CD14-positive monocyte (primary cell): ENCODE data around the gene SSB. TPM values are rescaled to one million over a fixed set of nuclear protein-coding genes. Genes with fewer than 3 reads are reported as not detected.

Source experiments
- DNase-seq, 3 donors: peaks; one replicate each; pipeline ENCODE4 v3.0.0-alpha.2; 2011 to 2022
- H2AFZ ChIP-seq: 2 replicates; pipeline ENCODE4 v1.6.0; 2012; ENCODE audit warnings: mild to moderate bottlenecking, low read depth, low read length, inconsistent platforms; ENCODE audit not compliant: insufficient read depth, poor library complexity, severe bottlenecking
- H3K27ac ChIP-seq, 2 donors: 1 replicate in 1 of 2; 2 replicates in 1 of 2; pipeline ENCODE4 v1.5.1; 2012 to 2013; ENCODE audit warnings: low read length in 2 of 2, control low read depth in 1 of 2, inconsistent platforms in 1 of 2, low read depth in 1 of 2, mild to moderate bottlenecking in 1 of 2
- H3K27me3 ChIP-seq, 2 donors: one replicate each; pipeline versions ENCODE4 v1.6.0 to v1.6.1; 2011 to 2013; ENCODE audit warnings: low read length in 2 of 2; ENCODE audit not compliant: control insufficient read depth in 2 of 2, insufficient read depth in 2 of 2
- H3K36me3 ChIP-seq, 2 donors: replicated peaks in 1 of 2; 1 replicate in 1 of 2; 2 replicates in 1 of 2; pipeline versions ENCODE4 v1.5.1 to v1.6.1; 2012 to 2013; ENCODE audit warnings: low read length in 2 of 2, control low read depth in 1 of 2, inconsistent platforms in 1 of 2, mild to moderate bottlenecking in 1 of 2; ENCODE audit not compliant: insufficient read depth in 2 of 2, control insufficient read depth in 1 of 2
- H3K4me1 ChIP-seq, 2 donors: 1 replicate in 1 of 2; 2 replicates in 1 of 2; pipeline versions ENCODE4 v1.5.1 to v1.6.1; 2012 to 2013; ENCODE audit warnings: low read length in 2 of 2, control low read depth in 1 of 2, inconsistent platforms in 1 of 2, mild to moderate bottlenecking in 1 of 2, moderate library complexity in 1 of 2; ENCODE audit not compliant: insufficient read depth in 2 of 2, control insufficient read depth in 1 of 2
- H3K4me2 ChIP-seq: replicated peaks from 2 replicates; pipeline ENCODE3; 2012; ENCODE audit warnings: low read length, moderate library complexity, mild to moderate bottlenecking; ENCODE audit not compliant: poor library complexity, severe bottlenecking; ENCODE audit errors: extremely low read depth
- H3K4me3 ChIP-seq, 3 experiments: fragments of 200-600 bp in 1 of 3; sonication (generic) in 1 of 3; replicated peaks in 1 of 3; 1 replicate in 2 of 3; 2 replicates in 1 of 3; pipeline ENCODE4 v1.5.1; 2011 to 2013; ENCODE audit warnings: low read length in 3 of 3, mild to moderate bottlenecking in 3 of 3, control low read depth in 2 of 3, low read depth in 2 of 3, inconsistent platforms in 1 of 3, moderate library complexity in 1 of 3
- H3K79me2 ChIP-seq: 2 replicates; pipeline ENCODE4 v1.6.0; 2012; ENCODE audit warnings: mild to moderate bottlenecking, control low read depth, inconsistent platforms, low read length, moderate library complexity; ENCODE audit not compliant: insufficient read depth
- H3K9ac ChIP-seq: 2 replicates; pipeline ENCODE4 v1.6.0; 2017; ENCODE audit warnings: low read length, mild to moderate bottlenecking; ENCODE audit not compliant: insufficient read depth, poor library complexity, severe bottlenecking
- H3K9me3 ChIP-seq, 2 donors: replicated peaks in 1 of 2; 1 replicate in 1 of 2; 2 replicates in 1 of 2; pipeline versions ENCODE4 v1.5.1 to v1.6.1; 2012 to 2013; ENCODE audit warnings: low read length in 2 of 2, control low read depth in 1 of 2; ENCODE audit not compliant: control insufficient read depth in 1 of 2, insufficient read depth in 1 of 2
- H4K20me1 ChIP-seq: 2 replicates; pipeline ENCODE4 v1.6.0; 2012; ENCODE audit warnings: mild to moderate bottlenecking, low read length, control low read depth, moderate library complexity; ENCODE audit not compliant: insufficient read depth
- H3K27ac Mint-ChIP-seq, 7 donors: one replicate each; pipeline ENCODE4 v1.8.0; 2020; ENCODE audit warnings: mild to moderate bottlenecking in 7 of 7, mixed read lengths in 7 of 7, moderate library complexity in 6 of 7, inconsistent platforms in 2 of 7
- H3K27me3 Mint-ChIP-seq, 3 donors: one replicate each; pipeline ENCODE4 v1.8.0; 2021 to 2022; ENCODE audit warnings: low read depth in 3 of 3, mild to moderate bottlenecking in 3 of 3, mixed read lengths in 3 of 3, moderate library complexity in 3 of 3, inconsistent platforms in 1 of 3
- H3K36me3 Mint-ChIP-seq, 2 donors: one replicate each; pipeline ENCODE4 v1.8.0; 2020; ENCODE audit warnings: mixed read lengths in 2 of 2, inconsistent platforms in 1 of 2, mild to moderate bottlenecking in 1 of 2
- H3K4me1 Mint-ChIP-seq: one replicate; pipeline ENCODE4 v1.8.0; 2020; ENCODE audit warnings: mild to moderate bottlenecking, mixed read lengths
- H3K4me3 Mint-ChIP-seq, 2 donors: one replicate each; pipeline ENCODE4 v1.8.0; 2020; ENCODE audit warnings: mild to moderate bottlenecking in 2 of 2, mixed read lengths in 2 of 2, moderate library complexity in 1 of 2
- H3K9me3 Mint-ChIP-seq, 7 donors: one replicate each; pipeline ENCODE4 v1.8.0; 2020 to 2022; ENCODE audit warnings: mixed read lengths in 7 of 7, mild to moderate bottlenecking in 6 of 7, moderate library complexity in 6 of 7, inconsistent platforms in 2 of 7
- WGBS: methylation state at CpG from one replicate; pipeline ENCODE4 v1.1.5; 2013; ENCODE audit warnings: missing lambda C conversion rate; ENCODE audit not compliant: insufficient coverage; 5-methylcytosine and 5-hydroxymethylcytosine counted together
- intact Hi-C, 2 donors: fragments of 100-400 bp; cut with micrococcal nuclease; formaldehyde crosslinking; loops; one replicate each; pipeline versions ENCODE4 v1.15.0 to v1.15.1; 2023
- polyA plus RNA-seq, 3 donors: library from polyadenylated mRNA; depleted of rRNA in 1 of 3; unstranded in 2 of 3; stranded (reverse) in 1 of 3; fragments of 300-500 nt in 2 of 3; fragments of >200 nt in 1 of 3; fragmentation: Illumina TruSeq in 2 of 3; gene quantifications; 1 replicate in 2 of 3; 2 replicates in 1 of 3; pipeline ENCODE4 v1.2.3, GENCODE V29; 2012 to 2021
- TF ChIP-seq, protein P1 (sequence below): fragments of 200-600 bp; IDR thresholded peaks from one replicate; pipeline ENCODE4 v1.8.0; 2022; ENCODE audit warnings: antibody characterized with exemption, mild to moderate bottlenecking

Gene SSB
- polyA plus RNA-seq, 3 donors: 32.6 to 88.7 (median 60.2) TPM

- no peak overlapping the region for H3K27ac Mint-ChIP-seq
- no peak overlapping the region for H3K4me3 Mint-ChIP-seq
Observed at GRCh38 chr2:169790581-169790980, 8.1 kb upstream of the SSB start.

GRCh38 chr2:169795181-169795580 lies 3.5 kb upstream of the SSB start:
- Mint-ChIP-seq H3K4me1 (peaks cover 10% of the 10 kb centered on the region), H3K4me3 (no peak overlapping the region), H3K36me3 (no peaks in the 10 kb centered on the region), H3K27ac (no peak overlapping the region), H3K9me3 (peaks cover 0 to 3% (median 0%) of the 10 kb centered on the region in 7 donors), H3K27me3 (peaks cover 3 to 6% (median 6%) of the 10 kb centered on the region in 3 donors)
- Histone ChIP-seq H3K27ac (no peak overlapping the region), H3K79me2 (peaks cover 17% of the 10 kb centered on the region), H3K27me3 (peaks cover 0 to under 1% of the 10 kb centered on the region in 2 donors), H3K9me3 (no peaks in the 10 kb centered on the region), H2AFZ (no peak overlapping the region), H3K36me3 (no peaks in the 10 kb centered on the region), H4K20me1 (peaks cover 3% of the 10 kb centered on the region), H3K4me1 (peaks cover 12 to 18% of the 10 kb centered on the region in 2 donors), H3K9ac (no peak overlapping the region), H3K4me2 (no peak overlapping the region), H3K4me3 (no peak overlapping the region)
- TF ChIP-seq, protein P1, sequence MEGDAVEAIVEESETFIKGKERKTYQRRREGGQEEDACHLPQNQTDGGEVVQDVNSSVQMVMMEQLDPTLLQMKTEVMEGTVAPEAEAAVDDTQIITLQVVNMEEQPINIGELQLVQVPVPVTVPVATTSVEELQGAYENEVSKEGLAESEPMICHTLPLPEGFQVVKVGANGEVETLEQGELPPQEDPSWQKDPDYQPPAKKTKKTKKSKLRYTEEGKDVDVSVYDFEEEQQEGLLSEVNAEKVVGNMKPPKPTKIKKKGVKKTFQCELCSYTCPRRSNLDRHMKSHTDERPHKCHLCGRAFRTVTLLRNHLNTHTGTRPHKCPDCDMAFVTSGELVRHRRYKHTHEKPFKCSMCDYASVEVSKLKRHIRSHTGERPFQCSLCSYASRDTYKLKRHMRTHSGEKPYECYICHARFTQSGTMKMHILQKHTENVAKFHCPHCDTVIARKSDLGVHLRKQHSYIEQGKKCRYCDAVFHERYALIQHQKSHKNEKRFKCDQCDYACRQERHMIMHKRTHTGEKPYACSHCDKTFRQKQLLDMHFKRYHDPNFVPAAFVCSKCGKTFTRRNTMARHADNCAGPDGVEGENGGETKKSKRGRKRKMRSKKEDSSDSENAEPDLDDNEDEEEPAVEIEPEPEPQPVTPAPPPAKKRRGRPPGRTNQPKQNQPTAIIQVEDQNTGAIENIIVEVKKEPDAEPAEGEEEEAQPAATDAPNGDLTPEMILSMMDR: no peak
- intact Hi-C loops: no loop called here
- no peak for DNase-seq
- WGBS: no CpG with 5 or more reads among the region's 2 CpGs

More at GRCh38 chr2:169790581-169790980, 8.1 kb upstream of the SSB start:
- Histone ChIP-seq H3K4me3 (no peak overlapping the region), H3K27ac (no peak overlapping the region), H3K36me3 (no peaks in the 10 kb centered on the region), H3K4me1 (peaks cover 0 to 3% of the 10 kb centered on the region in 2 donors), H4K20me1 (no peaks in the 10 kb centered on the region), H2AFZ (no peak overlapping the region), H3K4me2 (no peak overlapping the region), H3K79me2 (no peaks in the 10 kb centered on the region), H3K27me3 (peaks cover 0 to 5% of the 10 kb centered on the region in 2 donors), H3K9me3 (no peaks in the 10 kb centered on the region), H3K9ac (no peak overlapping the region)
- no peak for DNase-seq
- 100% methylated on average over 1 of the region's 5 CpGs for WGBS
- no peaks in the 10 kb centered on the region for H3K36me3 Mint-ChIP-seq
- H3K4me1 Mint-ChIP-seq: peaks cover 10% of the 10 kb centered on the region
- peaks cover 10 to 17% (median 14%) of the 10 kb centered on the region in 3 donors for H3K27me3 Mint-ChIP-seq
- intact Hi-C loops: no loop called here
- H3K9me3 Mint-ChIP-seq: peaks cover 0 to 3% (median 0%) of the 10 kb centered on the region in 7 donors
- TF ChIP-seq, protein P1: no peak
